K562 (cell line): Measurements from ENCODE around the gene GNPTAB. TPM values are rescaled to one million over a fixed set of nuclear protein-coding genes. Genes with fewer than 3 reads are reported as not detected.
A peak's percentile ranks its signal among the peaks of the same experiment; 100 is the strongest.

Source experiments
- ATAC-seq: fragments of 200-7000 bp; cut with Tn5 transposase; 3 replicates; pipeline ENCODE4 v1.9.1; 2020; ENCODE audit warnings: moderate library complexity
- BruUV-seq: library from RNA; stranded (reverse); fragments of 400-500 nt; replicated peaks from 2 replicates; lab custom pipeline; 2021; lab: Mats Ljungman, UMichigan
- CTCF ChIA-PET: fragments of 300-600 bp; formaldehyde crosslinking; extraction: SDS; loops from one replicate; lab custom pipeline; 2021; ENCODE audit warnings: low intra/inter-chr PET ratio; lab: Yijun Ruan, JAX
- POLR2A ChIA-PET: fragments of 300-600, 350-650 bp; sonication (Branson Sonifier 250); formaldehyde crosslinking; extraction: SDS; loops from one replicate; lab custom pipeline; 2021; ENCODE audit warnings: antibody characterized with exemption, inconsistent platforms; lab: Yijun Ruan, JAX
- DNase-seq, 4 experiments: peaks; one replicate each; pipeline versions ENCODE4 v3.0.0 to v3.0.0-alpha.2; 2011 to 2018; ENCODE audit warnings: low spot score in 3 of 4, mixed read lengths in 3 of 4; ENCODE audit errors: extremely low read depth in 1 of 4
- FAIRE-seq: peaks from 2 replicates; lab custom pipeline; 2011; peaks lifted over from hg19 to GRCh38; lab: Jason Lieb, UNC
- H2AFZ ChIP-seq: 2 replicates; pipeline ENCODE4 v1.6.0; 2011; ENCODE audit warnings: low read depth, low read length, control low read depth, inconsistent platforms
- H3K27ac ChIP-seq: fragments of 200-600 bp; 3 replicates; pipeline ENCODE4 v1.8.0; 2011; ENCODE audit warnings: low read depth, mild to moderate bottlenecking, control low read depth, inconsistent platforms, low read length, moderate library complexity, mixed read lengths; ENCODE audit errors: extremely low read depth
- H3K27me3 ChIP-seq, 2 experiments: fragments of 300-600 bp in 1 of 2; 2 replicates in 1 of 2; 3 replicates in 1 of 2; pipeline versions ENCODE4 v1.6.0 to v1.8.0; 2011; ENCODE audit warnings: inconsistent platforms in 2 of 2, low read length in 2 of 2, mild to moderate bottlenecking in 1 of 2, mixed read lengths in 1 of 2, moderate library complexity in 1 of 2; ENCODE audit not compliant: control insufficient read depth in 2 of 2, insufficient read depth in 2 of 2
- H3K36me3 ChIP-seq: fragments of 300-600 bp; 3 replicates; pipeline ENCODE4 v1.8.0; 2011; ENCODE audit warnings: mild to moderate bottlenecking, low read length, inconsistent platforms; ENCODE audit not compliant: control insufficient read depth, insufficient read depth
- H3K4me1 ChIP-seq, 2 experiments: fragments of 200-600 bp in 1 of 2; replicated peaks in 1 of 2; 2 replicates in 1 of 2; 3 replicates in 1 of 2; pipeline versions ENCODE4 v1.5.1 to v1.8.0; 2011; ENCODE audit warnings: inconsistent platforms in 2 of 2, low read length in 2 of 2, mild to moderate bottlenecking in 1 of 2, mixed read lengths in 1 of 2, moderate library complexity in 1 of 2; ENCODE audit not compliant: control insufficient read depth in 2 of 2, insufficient read depth in 2 of 2
- H3K4me2 ChIP-seq: 2 replicates; pipeline ENCODE4 v1.6.1; 2011; ENCODE audit warnings: low read length, control low read depth, inconsistent platforms, mixed read lengths; ENCODE audit not compliant: insufficient read depth
- H3K4me3 ChIP-seq: fragments of 200-600 bp; sonication (generic), shearing (Covaris generic); 2 replicates; pipeline ENCODE4 v1.5.1; 2016; ENCODE audit warnings: control low read depth, inconsistent platforms
- H3K79me2 ChIP-seq: fragments of 200-600 bp; 3 replicates; pipeline ENCODE4 v1.8.0; 2011; ENCODE audit warnings: low read length, inconsistent platforms; ENCODE audit not compliant: control insufficient read depth, insufficient read depth
- H3K9ac ChIP-seq, 2 experiments: 2 replicates each; pipeline versions ENCODE4 v1.6.0 to v1.6.1; 2011; ENCODE audit warnings: low read depth in 2 of 2, low read length in 2 of 2, control low read depth in 1 of 2, inconsistent platforms in 1 of 2, mild to moderate bottlenecking in 1 of 2, mixed read lengths in 1 of 2; ENCODE audit not compliant: insufficient read depth in 1 of 2
- H3K9me1 ChIP-seq: one replicate; pipeline ENCODE4 v1.6.0; 2011; ENCODE audit warnings: inconsistent platforms, mild to moderate bottlenecking, low read length, moderate library complexity; ENCODE audit not compliant: control insufficient read depth, insufficient read depth
- H3K9me3 ChIP-seq: replicated peaks from 2 replicates; pipeline ENCODE4 v1.5.1; 2011; ENCODE audit warnings: low read depth, low read length, inconsistent platforms; ENCODE audit not compliant: control insufficient read depth, insufficient read depth
- H4K20me1 ChIP-seq: replicated peaks from 2 replicates; pipeline ENCODE4 v1.6.1; 2011; ENCODE audit warnings: low read length, inconsistent platforms, mixed read lengths; ENCODE audit not compliant: control insufficient read depth, insufficient read depth
- ADNP ChIP-seq: fragments of 200-800 bp; sonication (Bioruptor generic); IDR thresholded peaks from 2 replicates; pipeline ENCODE4 v1.6.1; 2016; ENCODE audit warnings: missing genetic modification characterization, missing compliant biosample characterization
- ARID1B ChIP-seq: fragments of 450-650 bp; IDR thresholded peaks from 2 replicates; pipeline ENCODE4 v1.6.1; 2016; ENCODE audit warnings: antibody characterized with exemption, mild to moderate bottlenecking, inconsistent platforms
- BCOR ChIP-seq: fragments of 450-650 bp; IDR thresholded peaks from 2 replicates; pipeline ENCODE4 v1.6.1; 2016
- BDP1 ChIP-seq: IDR thresholded peaks from 3 replicates; pipeline ENCODE4 v1.6.1; 2011; ENCODE audit not compliant: insufficient read length, insufficient read depth
- CBFA2T3 ChIP-seq: fragments of 450-650 bp; IDR thresholded peaks from 2 replicates; pipeline ENCODE4 v1.6.1; 2017
- DPF2 ChIP-seq: fragments of 450-650 bp; IDR thresholded peaks from 2 replicates; pipeline ENCODE4 v1.6.1; 2016
- FOSL1 ChIP-seq: fragments of 200-800 bp; sonication (Bioruptor generic); conservative IDR thresholded peaks from 2 replicates; pipeline ENCODE4 v1.6.1; 2016; ENCODE audit warnings: missing genetic modification characterization, missing compliant biosample characterization
- JUND ChIP-seq, 2 experiments: IDR thresholded peaks; 2 replicates in 1 of 2; 3 replicates in 1 of 2; pipeline ENCODE4 v1.6.1; 2011; ENCODE audit warnings: borderline replicate concordance in 2 of 2, low read depth in 2 of 2, low read length in 2 of 2, improper control_type of control experiment in 1 of 2, missing biosample characterization in 1 of 2, missing genetic modification characterization in 1 of 2, missing genetic modification reagents in 1 of 2
- LCOR ChIP-seq: sonication (generic); formaldehyde crosslinking; IDR thresholded peaks from 2 replicates; pipeline ENCODE4 v1.8.0; 2022; ENCODE audit warnings: mild to moderate bottlenecking, missing genetic modification reagents
- PRPF4 ChIP-seq: fragments of 200-400 bp; formaldehyde crosslinking; IDR thresholded peaks from one replicate; pipeline ENCODE4 v1.6.1; 2017; ENCODE audit warnings: low read length, low read depth, mild to moderate bottlenecking; ENCODE audit not compliant: insufficient read depth, poor library complexity, severe bottlenecking
- RBM25 ChIP-seq: fragments of 200-400 bp; formaldehyde crosslinking; IDR thresholded peaks from 2 replicates; pipeline ENCODE4 v1.6.1; 2018; ENCODE audit warnings: low read length, low read depth, moderate library complexity; ENCODE audit not compliant: severe bottlenecking
- SMARCA4 ChIP-seq: fragments of 450-650 bp; IDR thresholded peaks from 2 replicates; pipeline ENCODE4 v1.6.1; 2016
- ZNF184 ChIP-seq: sonication (generic); formaldehyde crosslinking; IDR thresholded peaks from 2 replicates; pipeline ENCODE4 v1.5.0; 2020; ENCODE audit warnings: missing genetic modification reagents
- ZNF79 ChIP-seq: fragments of 250-450 bp; sonication (Bioruptor Pico); IDR thresholded peaks from 2 replicates; pipeline ENCODE4 v1.4.0; 2020; ENCODE audit warnings: low read depth, mild to moderate bottlenecking, moderate library complexity
- WGBS: fragments of 100-300 bp; shearing (Covaris generic); methylation state at CpG from one replicate; pipeline ENCODE4 v1.1.6; 2016; ENCODE audit warnings: low coverage, mixed read lengths; ENCODE audit not compliant: insufficient coverage; ENCODE audit errors: missing lambda C conversion rate; 5-methylcytosine and 5-hydroxymethylcytosine counted together
- in situ Hi-C: fragments of 300-500 bp; cut with MboI; formaldehyde crosslinking; loops from 4 replicates; pipeline ENCODE4 v1.15.0; 2018; ENCODE audit warnings: inconsistent platforms, mixed read lengths
- intact Hi-C: fragments of 100-400 bp; cut with micrococcal nuclease; formaldehyde crosslinking; loops from 2 replicates; pipeline ENCODE4 v1.14.2; 2022
- polyA plus RNA-seq, 8 experiments: library from polyadenylated mRNA; depleted of rRNA in 4 of 8; stranded (reverse) in 5 of 8; unstranded in 3 of 8; fragments of >200 nt; fragmentation: Nextera tagmentation in 2 of 8; fragmentation: Illumina TruSeq in 1 of 8; extraction: Ambion mirVana in 2 of 8; extraction: Trizol in 1 of 8; gene quantifications; 2 replicates each; pipeline versions ENCODE4 v1.2.1 to v1.2.3, GENCODE V29; 2011 to 2014; ENCODE audit warnings: inconsistent platforms in 1 of 8, missing spikeins in 1 of 8
- total RNA-seq, 7 experiments: library from RNA; depleted of rRNA in 6 of 7; stranded (reverse); fragments of >200 nt in 6 of 7; fragmentation: Illumina TruSeq in 2 of 7; extraction: Trizol in 2 of 7; gene quantifications; 2 replicates each; pipeline versions ENCODE4 v1.2.1 to v1.2.3, GENCODE V29; 2011 to 2021; ENCODE audit warnings: low replicate concordance in 1 of 7
- TF ChIP-seq, protein P1 (sequence below): fragments of 450-650 bp; formaldehyde crosslinking; IDR thresholded peaks from 2 replicates; pipeline ENCODE4 v1.4.0; 2022; ENCODE audit warnings: missing genetic modification characterization
- TF ChIP-seq, protein P2 (sequence below): fragments of 450-650 bp; IDR thresholded peaks from 2 replicates; pipeline ENCODE4 v1.6.1; 2016; ENCODE audit warnings: antibody characterized with exemption
- TF ChIP-seq, protein P3 (sequence below), 2 experiments: fragments of 450-650 bp in 1 of 2; sonication (generic) in 1 of 2; formaldehyde crosslinking in 1 of 2; IDR thresholded peaks in 1 of 2; conservative IDR thresholded peaks in 1 of 2; 2 replicates each; pipeline versions ENCODE4 v1.6.1 to v1.8.1; 2016 to 2023; ENCODE audit warnings: mild to moderate bottlenecking in 2 of 2, moderate library complexity in 2 of 2, inconsistent platforms in 1 of 2, missing genetic modification reagents in 1 of 2
- TF ChIP-seq, protein P4 (sequence below): sonication (generic); formaldehyde crosslinking; IDR thresholded peaks from 2 replicates; pipeline ENCODE4 v1.8.1; 2022; ENCODE audit warnings: missing genetic modification reagents

The GNPTAB gene
- total and polyA plus RNA-seq, 9 of the 15 experiments (the other 6 are each of a cell fraction or from before 2014, with no cell fraction given): 5.9 to 23.2 (median 19.3) TPM

DNA sequence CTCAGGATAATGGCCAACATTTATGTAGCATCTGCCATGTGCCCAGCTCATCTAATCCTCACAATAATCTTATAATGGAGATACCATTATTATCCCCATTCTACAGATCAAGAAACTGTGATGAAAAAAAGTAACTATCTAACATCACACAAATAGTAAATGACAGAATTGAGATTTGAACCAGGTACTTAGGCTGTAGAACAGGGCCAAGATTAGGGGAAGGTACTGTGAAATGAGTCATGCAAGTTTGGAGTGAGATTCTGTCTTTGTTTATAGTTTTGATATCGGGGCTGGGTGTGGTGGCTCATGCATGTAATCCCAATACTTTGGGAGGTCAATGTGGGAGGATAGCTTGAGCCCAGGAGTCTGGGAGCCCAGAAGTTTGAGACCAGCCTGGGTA, 1.3 kb upstream of the GNPTAB start:
- H3K79me2 ChIP-seq: peaks cover 30% of the 10 kb centered on the region
- peaks cover 5% of the 10 kb centered on the region; the same call in 1 of the 3 replicates for H3K36me3 ChIP-seq
- ChIA-PET POLR2A (interaction anchor here (1.4 to 7.5 kb wide), 2 partner anchors 11 to 16 kb away, joined by 4 to 41 read pairs; no protein-coding TSS in a partner anchor), CTCF (interaction anchor here (3.1 kb wide), 1 partner anchor 58 kb away, joined by 23 read pairs; no protein-coding TSS in a partner anchor)
- H3K4me3 ChIP-seq: no peak overlapping the region
- BruUV-seq: no TSS peak
- ATAC-seq (no peak), FAIRE-seq (peak; percentile 58), DNase-seq (peak in 1 of 4 experiments; percentile 51)
- H3K4me2 ChIP-seq: no peak overlapping the region
- H3K4me1 ChIP-seq: peaks cover 7 to 19% of the 10 kb centered on the region in 2 experiments
- H3K27ac ChIP-seq: no peak overlapping the region
- WGBS: 6% methylated on average over 1 of the region's 1 CpG
- H2AFZ ChIP-seq: no peak overlapping the region
- no peaks in the 10 kb centered on the region for H4K20me1 ChIP-seq
- H3K9ac ChIP-seq: no peak overlapping the region
- H3K27me3 ChIP-seq: no peaks in the 10 kb centered on the region
- peak; percentile 33; the same call in 1 of the 2 replicates for TF ChIP-seq BCOR
- TF ChIP-seq, protein P1, sequence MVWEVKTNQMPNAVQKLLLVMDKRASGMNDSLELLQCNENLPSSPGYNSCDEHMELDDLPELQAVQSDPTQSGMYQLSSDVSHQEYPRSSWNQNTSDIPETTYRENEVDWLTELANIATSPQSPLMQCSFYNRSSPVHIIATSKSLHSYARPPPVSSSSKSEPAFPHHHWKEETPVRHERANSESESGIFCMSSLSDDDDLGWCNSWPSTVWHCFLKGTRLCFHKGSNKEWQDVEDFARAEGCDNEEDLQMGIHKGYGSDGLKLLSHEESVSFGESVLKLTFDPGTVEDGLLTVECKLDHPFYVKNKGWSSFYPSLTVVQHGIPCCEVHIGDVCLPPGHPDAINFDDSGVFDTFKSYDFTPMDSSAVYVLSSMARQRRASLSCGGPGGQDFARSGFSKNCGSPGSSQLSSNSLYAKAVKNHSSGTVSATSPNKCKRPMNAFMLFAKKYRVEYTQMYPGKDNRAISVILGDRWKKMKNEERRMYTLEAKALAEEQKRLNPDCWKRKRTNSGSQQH (CRISPR knock-in tag): no peak
- TF ChIP-seq, protein P2, sequence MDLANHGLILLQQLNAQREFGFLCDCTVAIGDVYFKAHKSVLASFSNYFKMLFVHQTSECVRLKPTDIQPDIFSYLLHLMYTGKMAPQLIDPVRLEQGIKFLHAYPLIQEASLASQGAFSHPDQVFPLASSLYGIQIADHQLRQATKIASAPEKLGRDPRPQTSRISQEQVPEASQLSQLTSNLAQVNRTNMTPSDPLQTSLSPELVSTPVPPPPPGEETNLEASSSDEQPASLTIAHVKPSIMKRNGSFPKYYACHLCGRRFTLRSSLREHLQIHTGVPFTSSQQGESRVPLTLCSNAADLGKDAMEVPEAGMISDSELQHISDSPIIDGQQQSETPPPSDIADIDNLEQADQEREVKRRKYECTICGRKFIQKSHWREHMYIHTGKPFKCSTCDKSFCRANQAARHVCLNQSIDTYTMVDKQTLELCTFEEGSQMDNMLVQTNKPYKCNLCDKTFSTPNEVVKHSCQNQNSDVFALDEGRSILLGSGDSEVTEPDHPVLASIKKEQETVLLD: no peak
- no peak for TF ChIP-seq ZNF184
- TF ChIP-seq LCOR (CRISPR knock-in tag): peak; percentile 26; the same call in 1 of the 2 replicates
- peak; percentile 91 for TF ChIP-seq ZNF79 (CRISPR knock-in tag)
- TF ChIP-seq, protein P3, sequence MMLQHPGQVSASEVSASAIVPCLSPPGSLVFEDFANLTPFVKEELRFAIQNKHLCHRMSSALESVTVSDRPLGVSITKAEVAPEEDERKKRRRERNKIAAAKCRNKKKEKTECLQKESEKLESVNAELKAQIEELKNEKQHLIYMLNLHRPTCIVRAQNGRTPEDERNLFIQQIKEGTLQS (IDR thresholded peaks at IDR 0.05): peak; percentile 70
- TF ChIP-seq, protein P3 (CRISPR knock-in tag; conservative IDR thresholded peaks at IDR 0.05): no peak
- 0 out of 2 replicates have a peak, but pooled peaks have one; percentile 18 for TF ChIP-seq CBFA2T3
- peak; percentile 67 for TF ChIP-seq RBM25
- peak; percentile 83 for TF ChIP-seq FOSL1
- peak; percentile 92 for TF ChIP-seq ADNP (tag)
- peak; percentile 45; the same call in 1 of the 2 replicates for TF ChIP-seq DPF2
- TF ChIP-seq, protein P4, sequence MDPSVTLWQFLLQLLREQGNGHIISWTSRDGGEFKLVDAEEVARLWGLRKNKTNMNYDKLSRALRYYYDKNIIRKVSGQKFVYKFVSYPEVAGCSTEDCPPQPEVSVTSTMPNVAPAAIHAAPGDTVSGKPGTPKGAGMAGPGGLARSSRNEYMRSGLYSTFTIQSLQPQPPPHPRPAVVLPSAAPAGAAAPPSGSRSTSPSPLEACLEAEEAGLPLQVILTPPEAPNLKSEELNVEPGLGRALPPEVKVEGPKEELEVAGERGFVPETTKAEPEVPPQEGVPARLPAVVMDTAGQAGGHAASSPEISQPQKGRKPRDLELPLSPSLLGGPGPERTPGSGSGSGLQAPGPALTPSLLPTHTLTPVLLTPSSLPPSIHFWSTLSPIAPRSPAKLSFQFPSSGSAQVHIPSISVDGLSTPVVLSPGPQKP (CRISPR knock-in tag): no peak
- TF ChIP-seq BDP1: no peak
- TF ChIP-seq JUND (IDR thresholded peaks at IDR 0.05; ENCODE audit: borderline replicate concordance, low read depth, low read length): peak; percentile 82
- peak; percentile 86; the same call in 2 of the 3 replicates for TF ChIP-seq JUND (tag; IDR thresholded peaks at IDR 0.05; ENCODE audit: borderline replicate concordance, low read depth, low read length)
- peak; percentile 34; the same call in 1 of the 2 replicates for TF ChIP-seq ARID1B
- TF ChIP-seq SMARCA4: peak; percentile 45
- no peak for TF ChIP-seq PRPF4
- no peaks in the 10 kb centered on the region for H3K9me1 ChIP-seq
- intact Hi-C loops (loop anchor here (10.0 kb wide), 2 partner anchors 207 to 257 kb away; no protein-coding TSS in a partner anchor), in situ Hi-C loops (loop anchor here (5.0 kb wide), 1 partner anchor 55 kb away; no protein-coding TSS in a partner anchor)
- H3K9me3 ChIP-seq: no peaks in the 10 kb centered on the region
